ENCODE results near the gene TREM1. TPM values are rescaled to one million over a fixed set of nuclear protein-coding genes. Genes with fewer than 3 reads are reported as not detected.

Gene TREM1
- polyA plus RNA-seq, 1 donor = 0.46 TPM

DNA sequence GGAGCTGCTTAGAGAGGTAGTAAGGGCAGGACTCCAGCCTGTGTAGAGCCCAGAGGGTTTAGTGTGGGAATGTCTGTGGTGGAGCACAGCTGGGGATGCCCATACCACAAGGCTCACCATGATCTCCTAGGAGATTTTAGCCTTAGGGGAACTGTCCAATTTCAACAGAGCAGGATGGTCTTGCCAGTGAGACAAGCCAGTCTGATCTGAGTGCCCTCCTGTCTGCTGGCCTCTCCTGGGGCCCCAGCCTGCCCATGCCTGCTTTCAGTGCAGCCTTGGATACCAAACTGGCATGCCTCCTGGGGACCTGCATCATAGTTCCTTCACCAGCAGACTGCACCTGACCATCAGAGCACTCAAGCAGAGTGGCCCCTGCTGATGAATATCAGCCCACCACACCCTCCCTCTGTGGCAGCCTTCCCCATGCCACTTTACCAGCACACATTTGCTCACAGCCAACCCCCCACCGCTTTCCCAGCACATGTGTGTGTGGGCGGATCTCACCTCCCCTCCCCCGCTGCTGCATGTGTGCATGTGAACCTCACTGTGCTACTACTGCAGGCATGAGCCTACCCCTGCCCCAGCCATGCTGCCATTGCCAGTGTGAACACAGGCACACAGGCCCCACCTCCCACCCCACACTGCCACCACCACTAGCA is 7.9 kb upstream of the TREM1 start:
- no peak for DNase-seq

DNA sequence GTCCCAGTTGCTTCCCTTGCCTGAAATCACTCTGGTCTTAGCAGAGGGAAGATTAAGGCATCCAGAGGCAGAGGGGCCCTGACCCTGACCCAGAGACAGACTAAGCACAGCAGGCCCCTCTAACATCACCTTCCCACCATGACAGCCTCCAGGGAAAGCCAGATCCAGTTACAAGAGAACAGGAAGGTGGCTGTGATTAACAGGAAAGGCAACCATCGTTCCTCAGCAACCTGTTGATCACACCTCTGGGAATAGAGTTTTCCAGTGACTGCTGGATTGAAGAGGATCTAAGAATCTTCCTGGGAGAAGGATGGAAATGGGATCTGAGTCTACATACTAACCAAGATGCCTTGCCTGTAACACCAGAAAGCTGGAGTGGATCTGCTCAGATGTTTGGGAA is 5.2 kb upstream of the TREM1 start:
- DNase-seq = no peak

DNA sequence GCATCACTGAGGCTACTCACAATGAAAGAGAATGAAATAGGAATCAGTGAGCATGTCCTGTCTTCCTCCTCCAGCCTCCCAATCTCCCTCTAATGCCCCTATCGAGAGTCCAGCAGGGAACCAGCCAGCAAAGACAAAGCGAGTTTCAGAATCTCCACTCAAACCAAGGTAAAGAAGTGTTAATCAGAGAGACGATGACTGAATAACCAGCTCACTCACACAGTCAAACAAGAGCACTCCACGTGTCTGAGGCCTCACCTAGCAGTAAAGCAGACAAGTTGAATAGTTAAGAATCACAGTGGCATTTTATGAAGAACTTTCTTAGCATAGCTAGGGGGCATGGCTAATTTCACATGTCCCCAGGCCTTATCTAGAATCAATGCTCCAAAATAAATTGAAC is 3.3 kb upstream of the TREM1 start:
- no peak for DNase-seq

DNA sequence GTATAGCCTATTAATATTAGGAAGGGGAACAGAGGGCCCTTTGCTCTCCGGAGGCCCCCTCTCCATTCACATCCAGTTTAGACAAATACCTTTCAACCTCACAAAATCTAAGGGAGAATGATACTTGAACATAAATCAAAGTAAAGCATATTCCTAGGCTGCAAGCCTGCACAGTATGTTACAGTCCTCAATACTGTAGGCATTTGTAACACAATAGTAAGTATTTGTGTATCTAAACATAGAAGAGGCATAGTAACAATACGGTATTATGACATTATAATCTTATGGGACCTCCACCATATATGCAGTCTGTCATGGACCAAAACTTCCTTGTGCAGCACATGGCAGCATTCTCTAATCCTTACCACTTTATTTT is 2.3 kb upstream of the TREM1 start:
- no peak for DNase-seq

DNA sequence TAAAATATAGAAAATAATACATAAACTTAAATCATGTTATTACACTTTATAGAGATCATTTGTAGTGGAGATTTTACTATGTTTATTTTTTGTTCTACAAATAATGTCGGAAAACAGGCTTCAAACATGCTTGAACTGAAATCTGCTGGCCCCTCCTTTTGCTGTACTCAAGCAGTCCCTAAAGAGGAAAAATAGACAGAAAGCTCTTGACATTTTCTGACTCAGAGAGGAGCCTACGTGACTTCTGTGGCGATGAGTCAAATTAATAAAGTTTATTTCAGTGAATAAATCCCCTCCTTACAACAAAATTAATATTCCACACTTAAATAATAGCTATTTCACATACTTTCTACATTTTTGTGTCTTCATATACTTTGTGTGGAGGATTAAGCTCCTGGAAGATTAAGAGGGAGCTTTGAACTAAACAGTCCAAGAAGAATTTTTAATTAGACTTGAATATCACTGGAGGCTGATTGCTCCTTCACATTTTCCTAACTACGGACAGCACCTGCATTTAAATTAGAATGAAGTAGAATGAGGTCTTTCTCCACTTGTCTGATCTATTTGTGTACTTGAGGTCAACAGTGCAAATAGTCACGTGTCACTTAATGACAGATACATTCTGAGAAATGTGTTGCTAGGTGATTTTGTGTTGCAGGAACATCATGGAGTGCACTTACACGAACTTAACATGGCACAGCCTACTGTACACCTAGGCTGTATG is 1.7 kb upstream of the TREM1 start:
- DNase-seq = no peak

DNA sequence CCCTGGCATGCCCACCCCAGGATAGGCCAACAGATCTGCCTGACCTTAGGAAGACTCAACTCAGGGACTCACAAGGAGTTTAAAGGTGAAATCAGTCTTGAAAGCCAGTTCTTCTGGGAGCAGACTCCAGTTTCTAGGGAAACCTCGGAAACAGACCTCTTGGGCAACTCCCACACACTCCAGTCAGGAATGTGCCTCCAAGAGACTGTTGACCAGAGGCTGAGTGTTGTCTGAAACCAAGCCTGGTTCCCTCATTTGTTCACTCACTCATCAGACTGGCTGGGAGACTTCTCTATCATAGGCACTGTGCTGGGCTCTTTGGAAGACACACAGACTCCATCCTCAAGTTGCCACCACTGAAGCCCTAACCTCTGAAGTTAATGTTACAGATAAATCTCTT is 1.8 kb downstream of the TREM1 start:
- no peak for DNase-seq

DNA sequence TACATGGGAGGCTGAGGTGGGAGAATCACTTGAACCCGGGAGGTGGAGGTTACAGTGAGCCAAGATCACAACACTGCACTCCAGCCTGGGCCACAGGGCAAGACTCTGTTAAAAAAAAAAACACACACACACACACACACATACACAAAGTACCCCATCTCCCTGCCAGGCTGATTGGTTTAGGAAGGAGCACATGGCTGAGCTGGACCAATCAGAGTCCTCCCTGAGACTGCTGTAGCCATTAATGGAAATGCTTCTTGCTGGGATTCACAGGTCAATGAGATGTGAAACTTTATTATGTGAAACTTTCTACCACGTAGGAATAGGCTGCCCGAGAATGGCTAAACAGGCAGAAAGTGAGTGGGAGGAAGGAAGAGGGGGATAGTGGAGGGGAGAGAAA is 2.9 kb downstream of the TREM1 start:
- no peak for DNase-seq

DNA sequence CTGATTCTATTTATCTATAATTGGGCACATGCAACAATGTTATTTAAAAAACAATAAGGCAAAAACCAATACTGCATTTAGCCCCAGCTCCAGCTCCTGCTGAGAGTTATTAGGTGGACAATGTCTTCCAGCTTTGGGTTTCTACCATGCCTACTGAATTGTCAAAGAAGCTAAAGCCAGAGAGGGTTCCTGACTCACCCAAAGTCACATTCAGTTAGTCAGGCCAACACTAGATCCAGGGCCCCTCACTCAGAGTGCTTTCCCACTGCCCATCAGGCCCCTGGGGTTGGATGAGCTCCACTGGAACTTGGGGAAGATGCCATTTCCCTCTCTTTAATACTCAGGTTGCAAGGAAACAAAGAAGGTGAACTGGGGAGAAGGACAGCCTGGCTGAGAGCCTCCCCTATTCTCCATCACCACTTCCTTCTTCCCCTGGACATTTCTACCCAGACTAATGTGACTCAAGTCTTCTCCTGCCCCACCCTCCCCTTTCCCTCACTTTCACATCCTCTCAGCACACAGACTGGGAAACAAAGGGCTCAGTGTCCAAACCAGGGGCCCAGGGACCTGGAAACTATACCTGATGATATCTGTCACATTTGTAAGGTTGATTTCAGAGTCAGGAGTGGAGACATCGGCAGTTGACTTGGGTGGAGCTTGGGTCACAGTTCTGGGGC is 6.0 kb downstream of the TREM1 start:
- DNase-seq = no peak

DNA sequence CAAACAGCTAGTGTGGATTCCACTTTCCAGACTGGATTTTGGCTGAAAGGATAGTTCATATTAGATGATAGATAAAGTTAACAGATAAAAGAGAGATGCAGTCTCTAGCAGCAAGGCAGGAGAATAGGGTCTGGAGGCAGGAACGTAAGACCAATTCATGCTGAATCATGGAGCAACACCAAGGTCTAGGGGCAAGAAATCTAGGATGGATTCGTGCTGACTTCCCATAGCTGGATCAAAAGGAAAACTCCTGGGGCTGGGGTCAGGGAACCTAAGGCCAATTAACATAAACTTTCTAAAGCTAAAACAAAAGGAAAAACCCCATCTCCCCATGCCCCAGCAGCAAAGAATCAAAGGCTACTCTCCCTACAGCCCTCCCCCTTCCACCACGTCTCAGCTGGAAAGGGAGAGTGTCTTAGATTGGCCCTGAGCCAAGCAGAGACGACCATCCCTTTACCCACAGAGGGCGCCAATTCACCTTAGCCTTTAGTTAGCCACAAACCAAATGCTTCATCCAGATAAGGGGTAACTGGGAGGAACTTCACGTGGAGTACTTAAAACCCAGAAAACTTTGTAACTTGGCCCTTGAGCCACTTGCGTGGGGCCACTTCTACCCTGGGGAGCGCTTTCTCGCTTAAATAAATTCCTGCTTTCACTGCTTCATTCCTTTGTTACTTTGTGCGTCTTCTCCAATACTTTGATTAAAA is 7.6 kb downstream of the TREM1 start:
- peak; percentile 38 for DNase-seq

DNA sequence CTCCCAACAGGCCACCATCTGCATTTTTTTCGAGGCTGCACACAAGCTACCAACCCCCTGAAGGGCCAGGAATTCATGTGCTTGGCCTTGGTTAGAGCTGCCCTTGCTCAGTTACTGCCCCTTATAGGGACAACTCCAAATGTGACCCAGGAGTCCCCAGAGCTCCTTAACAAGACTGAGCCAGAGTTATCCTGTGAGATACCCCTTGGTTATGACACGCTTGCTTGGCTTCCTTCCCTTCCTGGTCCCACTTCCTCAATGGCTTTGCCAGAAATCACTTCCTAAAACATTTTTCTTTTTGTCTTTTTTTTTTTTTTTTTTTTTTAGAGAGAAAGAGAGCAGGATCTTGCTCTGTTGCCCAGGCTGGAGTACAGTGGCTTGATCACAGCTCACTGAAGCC is 8.9 kb downstream of the TREM1 start:
- no peak for DNase-seq

DNA sequence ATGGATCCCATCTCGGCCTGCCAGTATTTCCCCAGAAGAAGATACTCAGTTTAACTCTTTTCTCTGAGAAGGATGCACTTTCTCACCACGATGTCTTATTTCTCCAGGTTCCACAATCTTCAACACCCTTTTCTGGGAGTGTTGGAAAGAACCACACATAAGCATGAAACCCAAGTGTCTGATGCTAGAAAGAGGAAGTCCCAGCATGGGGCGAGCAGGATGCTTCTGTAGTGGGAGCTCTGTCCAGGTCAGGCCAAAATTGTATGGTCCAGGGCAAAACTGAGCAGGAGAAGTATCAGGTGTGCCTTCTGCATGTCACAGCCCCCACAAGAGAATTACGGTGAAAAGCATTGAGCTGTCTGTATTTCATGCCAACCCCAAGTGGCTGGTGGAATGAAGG is 11.0 kb downstream of the TREM1 start:
- DNase-seq = no peak

DNA sequence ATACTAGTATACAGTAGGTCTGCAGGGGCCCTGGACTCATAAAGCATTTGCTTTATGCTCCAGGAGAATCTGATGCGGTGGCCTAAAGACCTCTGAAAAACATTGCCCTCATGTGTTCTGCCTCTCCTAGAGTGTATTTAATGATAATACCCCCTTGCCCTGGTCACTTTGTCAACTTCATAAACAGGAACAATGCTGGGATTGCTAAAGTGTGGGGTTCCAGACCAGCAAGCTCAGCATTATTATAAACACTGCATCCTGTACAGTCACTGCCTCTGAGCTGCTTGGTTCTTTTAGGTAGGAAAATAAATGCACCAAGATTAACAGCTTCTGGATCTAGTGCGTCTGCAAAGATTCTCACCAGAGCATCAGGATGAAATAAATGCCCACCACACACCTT is 12.2 kb downstream of the TREM1 start:
- DNase-seq = no peak

DNA sequence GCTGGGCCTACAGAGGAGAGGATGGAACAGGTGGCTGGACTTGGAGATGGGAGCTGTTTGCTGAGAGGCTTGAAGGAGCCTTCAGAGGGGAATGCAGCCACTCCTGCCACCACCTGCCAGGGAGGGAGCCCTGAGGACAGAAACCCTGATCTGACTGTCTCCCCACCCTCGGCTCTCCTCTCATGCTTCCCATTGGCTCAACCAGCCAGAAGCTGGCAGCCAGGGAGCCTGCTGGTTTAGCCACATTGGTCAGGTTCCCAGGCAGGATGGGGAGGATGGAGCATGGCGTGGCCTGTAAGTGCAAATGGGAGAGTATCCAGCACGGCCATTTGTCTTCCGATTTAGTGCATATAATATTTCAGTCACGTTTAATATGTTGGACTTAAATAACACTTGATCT is 12.8 kb downstream of the TREM1 start:
- DNase-seq = no peak

DNA sequence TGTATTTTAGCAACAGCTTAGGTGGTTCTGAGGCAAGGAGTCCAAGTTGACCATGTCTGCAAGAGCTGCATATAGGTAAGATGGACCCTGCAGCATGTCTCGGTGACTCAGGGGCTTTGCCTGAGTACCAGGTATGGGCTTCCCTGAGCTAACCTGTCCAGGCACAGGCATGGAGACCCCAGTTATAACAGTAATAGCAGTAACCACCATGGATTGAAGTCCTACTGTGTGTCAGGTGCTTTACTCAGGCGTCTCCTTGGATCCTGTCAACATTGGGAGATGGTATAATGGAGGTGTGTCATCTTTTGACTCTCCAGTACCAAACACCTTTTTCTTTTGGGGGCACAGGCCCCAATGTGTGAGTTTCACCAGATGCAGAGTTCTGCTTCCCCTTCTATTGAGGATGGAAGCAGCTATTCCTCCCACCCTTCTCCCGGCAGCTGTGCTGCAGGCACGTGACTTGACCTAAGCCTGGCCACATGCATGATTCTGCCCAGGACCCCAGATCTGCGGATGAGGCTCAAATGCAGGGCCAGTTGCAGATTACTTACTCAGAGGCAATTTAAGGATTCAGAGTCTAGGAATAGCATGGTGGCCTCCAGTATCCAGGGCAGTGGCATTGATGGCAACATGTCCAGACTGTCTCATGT is 13.8 kb downstream of the TREM1 start:
- no peak for DNase-seq

DNA sequence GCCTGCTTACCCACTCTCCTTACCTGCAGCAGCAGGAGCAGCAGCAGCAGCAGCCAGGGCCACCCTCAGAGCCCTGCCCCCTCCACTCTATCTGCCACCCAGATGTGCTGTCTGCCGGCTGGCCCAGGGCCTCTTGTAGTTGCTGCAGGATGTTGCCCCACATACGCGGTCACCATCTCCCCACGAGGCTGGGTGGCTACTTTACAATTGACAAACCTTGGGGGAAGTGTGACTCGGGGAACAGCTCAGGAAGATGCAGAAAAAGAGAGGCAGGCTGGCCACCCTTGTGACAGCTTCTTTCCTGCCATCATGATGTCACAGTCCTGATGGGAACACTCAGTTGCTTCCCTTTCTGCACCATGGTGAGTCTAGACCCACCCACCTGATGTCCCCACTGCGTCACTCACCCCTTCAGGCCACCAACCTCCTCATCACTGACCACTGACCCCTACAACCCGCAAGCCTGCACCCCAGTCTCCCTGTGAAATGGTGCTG is 14.5 kb downstream of the TREM1 start:
- DNase-seq = no peak

DNA sequence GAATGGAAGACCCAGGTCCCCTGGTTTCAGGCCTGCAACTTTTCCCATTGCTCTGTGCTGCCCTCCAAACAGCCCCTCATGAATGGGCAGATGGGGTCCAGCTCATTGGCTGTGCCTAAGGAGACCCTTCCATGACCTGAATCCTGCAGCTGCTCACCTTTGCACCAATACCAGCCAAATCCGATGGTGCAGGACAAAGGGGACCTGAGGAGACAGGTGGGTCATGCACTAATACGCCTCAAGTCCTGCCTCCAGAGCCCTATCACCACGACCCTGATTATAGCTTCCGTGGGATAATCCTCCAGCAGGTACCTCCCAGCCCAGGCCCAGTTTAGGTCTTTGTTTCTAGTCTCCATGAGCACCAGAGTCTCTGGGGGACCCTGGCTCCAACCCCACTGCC is 16.8 kb downstream of the TREM1 start:
- DNase-seq = no peak

DNA sequence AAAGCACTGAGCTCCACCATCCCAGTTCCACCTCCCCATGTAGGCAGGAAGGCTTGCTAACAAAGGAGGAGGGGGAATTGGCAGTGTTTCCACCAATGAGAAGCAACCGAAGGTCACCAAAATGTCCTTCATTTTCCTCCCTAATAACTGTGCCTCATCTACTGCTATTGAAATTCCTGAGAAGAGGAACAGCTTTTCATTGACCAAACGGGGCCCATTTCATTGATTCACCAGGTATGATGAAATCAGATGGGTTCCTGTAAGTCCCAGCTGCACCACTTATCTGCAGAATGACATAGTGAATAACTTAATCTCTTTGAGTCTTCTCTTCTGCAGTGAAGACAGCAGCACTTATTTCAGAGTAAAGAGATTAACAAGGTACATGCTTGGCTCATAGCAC is 17.3 kb downstream of the TREM1 start:
- DNase-seq = no peak

DNA sequence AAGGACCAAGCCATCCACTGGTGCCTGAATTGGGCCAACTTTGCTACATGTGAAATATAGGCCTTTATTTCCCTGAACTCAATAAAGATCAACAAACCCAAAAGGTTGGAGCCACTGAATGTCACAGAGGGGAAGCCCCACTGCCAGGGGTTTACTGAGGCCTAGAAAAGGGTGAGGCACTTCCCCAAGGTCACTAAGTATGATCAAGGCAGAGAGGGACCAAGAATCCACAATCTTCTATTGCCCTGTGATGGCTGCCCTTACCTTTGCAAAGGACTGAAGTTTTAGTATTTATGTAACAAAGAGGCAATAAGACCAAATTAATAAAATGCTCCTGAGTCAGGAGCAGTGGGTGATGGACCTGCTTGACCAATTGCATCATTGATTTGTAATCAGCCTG is 18.0 kb downstream of the TREM1 start:
- no peak for DNase-seq

DNA sequence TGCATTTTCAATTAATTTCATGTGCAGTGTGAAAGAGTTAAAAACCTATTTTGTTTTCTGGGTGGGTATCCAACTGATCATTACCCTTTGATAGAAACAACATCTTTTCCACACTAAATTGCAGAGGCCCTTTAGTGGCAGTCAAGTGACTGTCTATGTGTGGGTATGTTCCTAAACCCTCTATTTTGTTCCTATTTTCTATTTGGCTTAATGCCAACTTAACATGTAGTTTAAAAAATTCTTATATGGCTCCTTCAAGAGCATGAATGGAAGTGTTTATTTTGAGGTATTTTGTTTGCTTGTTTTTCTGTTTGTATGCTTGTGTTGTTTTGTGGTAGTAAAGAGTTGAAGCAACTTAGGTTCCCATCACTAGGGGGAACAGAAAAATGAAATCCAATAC is 19.9 kb downstream of the TREM1 start:
- DNase-seq = no peak

DNA sequence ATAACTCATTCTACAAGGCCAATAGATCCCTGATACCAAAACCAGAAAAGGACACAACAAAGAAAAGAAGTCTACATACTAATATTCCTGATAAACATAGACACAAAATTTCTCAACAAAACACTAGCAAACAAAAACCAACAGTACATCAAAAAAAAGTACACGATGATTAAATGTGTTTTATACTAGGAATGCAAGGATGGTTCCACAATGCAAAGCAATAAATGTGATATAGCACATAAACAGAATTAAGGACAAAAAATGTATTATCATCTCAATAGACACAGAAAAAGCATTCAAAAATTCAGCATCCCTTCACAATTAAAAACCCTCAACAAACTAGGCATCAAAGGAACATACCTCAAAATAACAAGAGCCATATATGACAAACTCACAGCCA is 23.2 kb downstream of the TREM1 start:
- no peak for DNase-seq

DNA sequence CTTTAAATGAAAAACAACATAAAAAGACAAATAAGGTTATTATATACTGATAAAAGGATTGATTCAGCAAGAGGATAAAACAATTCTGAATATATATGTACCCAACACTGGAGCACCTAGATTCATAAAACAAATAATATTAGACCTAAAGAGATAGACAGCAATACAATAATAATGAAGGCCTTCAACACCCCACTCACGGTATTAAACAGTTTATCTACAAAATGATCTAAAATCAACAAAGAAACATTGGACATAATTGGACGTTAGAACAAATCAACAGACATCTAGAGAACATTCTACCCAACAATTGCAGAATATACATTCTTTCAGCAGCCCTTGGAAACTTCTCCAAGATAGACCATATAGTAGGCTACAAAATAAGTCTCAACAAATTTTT is 24.1 kb downstream of the TREM1 start:
- no peak for DNase-seq

DNA sequence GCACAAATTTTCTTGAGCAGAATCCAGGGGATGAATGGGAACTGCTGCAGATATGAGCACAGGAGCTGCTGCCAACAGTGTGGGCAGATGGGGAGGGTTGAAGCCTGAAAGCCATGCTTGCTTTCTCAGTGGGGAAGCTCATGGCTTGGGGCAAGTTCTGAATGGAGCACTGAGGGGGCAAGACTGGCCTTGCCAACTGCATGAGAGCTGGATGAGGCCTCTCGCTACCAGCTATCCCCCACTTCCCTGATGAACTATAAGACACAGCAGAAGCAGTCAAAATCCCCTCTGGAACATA is 28.3 kb downstream of the TREM1 start:
- no peak for DNase-seq
